Posterior cingulate gyrus (tissue), 11 donors: ENCODE measurements around the gene SARDH.

Experiments used
- DNase-seq, 10 donors: peaks; one replicate each; pipeline versions ENCODE4 v3.0.0 to v3.0.0-alpha.2; 2020 to 2021; ENCODE audit warnings: mixed read lengths in 3 of 10
- intact Hi-C: fragments of 100-400 bp; cut with DNase I; formaldehyde crosslinking; loops from one replicate; pipeline ENCODE4 v1.15.1; 2023

The SARDH gene

DNA sequence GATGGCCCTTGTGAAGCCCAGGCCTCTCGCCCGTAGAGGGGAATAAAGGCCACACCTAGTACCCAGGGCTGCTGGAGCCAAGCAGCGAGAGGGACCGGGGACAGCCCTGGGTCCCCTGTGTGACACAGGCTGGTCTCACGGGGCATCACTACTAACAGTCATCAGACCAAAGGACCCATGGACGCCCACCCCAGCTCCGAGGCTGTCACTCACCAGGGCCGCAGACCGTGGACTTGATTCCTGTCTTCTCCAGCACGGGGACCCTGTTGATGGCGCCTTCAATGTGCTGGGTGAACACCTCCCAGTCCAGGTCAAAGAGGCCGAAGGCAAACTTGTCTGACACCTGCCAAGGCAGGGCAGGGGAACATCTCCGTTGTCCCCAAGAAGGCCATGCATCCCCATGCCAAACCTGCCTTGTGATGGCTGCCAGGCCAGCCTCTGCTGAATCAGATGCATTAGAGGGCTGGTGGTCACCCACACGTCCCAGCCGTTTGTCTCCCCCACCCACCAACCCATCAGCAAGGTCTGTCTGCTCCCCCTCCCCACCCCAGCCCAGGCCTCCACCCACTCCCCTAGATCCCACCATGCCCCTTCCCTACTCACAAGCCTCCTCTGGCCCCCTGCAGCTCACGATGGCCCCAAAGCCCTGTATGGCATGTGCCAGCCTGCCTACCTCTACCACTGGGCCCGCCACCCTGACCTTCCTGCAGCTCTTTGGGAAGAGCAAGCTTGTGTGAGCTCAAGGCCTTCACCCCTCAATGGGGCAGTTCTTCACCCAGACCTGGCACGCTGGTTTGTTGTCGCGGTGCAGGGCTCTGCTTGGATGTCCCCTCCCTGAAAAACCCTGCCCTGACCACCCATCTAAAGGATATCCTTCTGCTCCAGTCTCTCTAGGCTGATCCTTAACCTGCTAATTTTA, 20.8 kb downstream of the SARDH start:
- peak in 6 of 10 donors; percentile 4 to 62 (median 36) for DNase-seq
- intact Hi-C loops, result loop anchor here (10.0 kb wide), 1 partner anchor 183 kb away; the partner anchor contains the start of gene ADAMTSL2

DNA sequence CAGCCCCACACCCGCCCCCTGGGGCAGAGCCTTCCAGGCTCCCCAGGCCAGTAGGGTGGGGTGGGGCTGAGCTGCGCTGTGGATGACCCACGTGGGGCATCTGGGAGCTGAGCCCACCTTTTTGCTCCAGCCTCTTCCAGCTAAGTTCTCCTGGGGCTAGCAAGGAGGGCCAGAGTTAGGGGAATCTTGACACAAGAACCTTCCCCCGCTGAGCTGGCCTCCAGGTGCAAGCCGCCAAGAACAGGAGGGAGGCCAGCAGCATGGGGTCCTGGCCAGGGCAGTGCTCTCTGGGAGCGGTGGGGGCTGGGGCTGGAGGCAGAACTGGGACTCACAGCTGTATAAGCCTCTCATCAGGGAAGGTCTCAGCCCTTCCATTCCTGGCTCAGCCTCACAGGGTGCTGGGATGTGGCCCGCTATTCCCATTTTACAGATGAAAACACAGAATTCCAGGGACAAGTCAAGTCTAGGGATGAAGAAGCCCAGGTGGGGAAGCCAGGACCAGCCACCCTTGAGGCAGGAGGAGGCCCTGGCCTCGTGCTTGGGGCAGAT, 21.5 kb downstream of the SARDH start:
- intact Hi-C loops, result loop anchor here (10.0 kb wide), 1 partner anchor 182 kb away; the partner anchor contains the start of gene ADAMTSL2
- peak in 4 of 10 donors; percentile 4 to 66 (median 31) for DNase-seq

DNA sequence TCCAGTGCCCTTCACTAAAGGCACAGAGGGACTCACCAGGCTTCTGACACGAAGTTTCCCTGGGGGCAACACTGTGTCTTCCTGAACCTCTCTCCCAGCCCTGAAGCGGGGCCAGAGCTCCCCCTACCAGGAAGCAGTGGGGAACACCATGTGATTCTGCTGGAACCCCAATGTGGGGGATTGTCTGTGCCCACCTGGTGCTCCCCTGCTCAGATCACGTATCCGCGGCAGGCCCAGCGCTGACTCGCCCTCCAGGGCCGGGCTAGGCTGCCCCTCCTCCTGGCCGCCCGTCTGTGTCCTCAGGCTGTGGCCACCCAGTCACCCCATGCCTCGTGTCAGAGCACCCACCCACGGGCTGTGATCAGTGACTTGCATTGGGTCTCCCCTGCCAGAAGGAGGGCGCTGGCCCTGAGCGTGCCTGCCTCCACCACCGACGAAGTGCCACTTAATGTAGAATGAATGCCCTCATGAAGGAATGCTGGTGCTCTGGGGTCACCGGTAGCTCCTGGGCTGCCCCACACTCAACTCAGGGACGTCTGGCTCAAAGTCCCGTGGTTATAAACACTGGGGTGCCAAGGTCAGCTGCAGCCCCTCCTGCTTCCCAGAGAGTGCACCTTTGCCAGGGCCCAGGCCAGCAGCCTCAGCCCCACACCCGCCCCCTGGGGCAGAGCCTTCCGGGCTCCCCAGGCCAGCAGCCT, 22.1 kb downstream of the SARDH start:
- peak in 8 of 10 donors; percentile 11 to 91 (median 55) for DNase-seq
- intact Hi-C loops, result loop anchor here (10.0 kb wide), 1 partner anchor 181 kb away; the partner anchor contains the start of gene ADAMTSL2

DNA sequence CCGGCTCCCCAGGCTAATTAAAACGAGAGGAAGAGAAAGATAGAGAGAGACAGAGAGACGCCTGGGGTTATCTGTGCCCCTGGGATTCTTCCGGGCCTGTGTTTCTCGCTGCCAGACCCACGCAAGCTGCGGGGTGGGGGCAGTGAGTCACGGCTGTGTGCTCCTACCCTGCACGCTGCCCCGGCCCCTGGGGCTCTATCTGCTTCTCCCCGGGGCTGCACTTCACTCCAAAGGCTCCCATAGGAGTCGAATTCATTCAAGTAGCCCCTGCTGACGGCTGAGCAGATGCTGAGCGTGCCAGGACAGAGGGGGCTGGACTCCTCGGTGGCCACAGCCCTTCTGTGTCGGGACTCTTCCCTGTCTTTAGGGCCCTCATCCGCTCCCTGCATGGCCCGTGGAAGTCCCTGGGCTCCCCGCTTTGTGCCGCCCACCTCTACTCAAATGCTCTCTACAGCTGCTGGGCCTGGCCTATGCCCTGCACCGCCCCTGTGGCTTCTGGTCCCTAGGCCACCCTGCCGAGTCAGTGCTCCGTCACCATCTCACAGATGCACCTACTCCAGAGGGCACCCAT, 22.8 kb downstream of the SARDH start:
- intact Hi-C loops, result loop anchor here (10.0 kb wide), 1 partner anchor 181 kb away; the partner anchor contains the start of gene ADAMTSL2
- DNase-seq, result peak in 6 of 10 donors; percentile 3 to 75 (median 30)

DNA sequence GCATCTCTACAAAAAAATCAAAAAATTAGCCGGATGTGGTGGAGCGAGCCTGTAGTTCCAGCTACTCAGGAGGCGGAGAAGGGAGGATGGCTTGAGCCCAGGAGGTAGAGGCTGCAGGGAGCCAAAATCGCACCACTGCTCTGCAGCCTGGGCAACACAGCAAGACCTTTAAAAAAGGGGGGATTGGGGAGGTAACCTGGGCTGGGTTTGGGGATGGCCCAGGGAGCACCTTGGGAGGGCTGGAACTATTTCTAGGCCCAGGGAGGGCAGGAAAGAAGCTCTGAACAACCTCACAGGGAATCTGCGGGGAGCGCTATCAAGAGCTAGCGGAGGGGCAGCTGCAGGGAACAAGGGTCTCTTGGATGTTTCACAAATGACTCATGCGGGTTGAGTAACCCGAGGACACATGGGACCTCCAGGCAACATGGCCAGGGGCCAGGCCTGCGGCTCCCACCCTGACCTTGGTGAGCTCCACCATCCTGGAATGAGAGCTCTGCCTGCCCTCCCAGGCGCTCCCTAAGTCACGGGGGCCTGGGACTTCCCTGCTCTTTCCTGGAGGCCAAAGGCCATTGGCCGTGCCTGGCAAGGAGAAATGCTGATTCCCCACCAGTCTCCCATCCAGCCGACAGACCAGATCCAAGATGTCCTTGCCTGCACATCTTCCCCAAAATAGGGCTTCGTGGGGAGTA, 23.4 kb downstream of the SARDH start:
- peak in 6 of 10 donors; percentile 5 to 73 (median 38) for DNase-seq
- intact Hi-C loops, result loop anchor here (10.0 kb wide), 1 partner anchor 180 kb away; the partner anchor contains the start of gene ADAMTSL2

DNA sequence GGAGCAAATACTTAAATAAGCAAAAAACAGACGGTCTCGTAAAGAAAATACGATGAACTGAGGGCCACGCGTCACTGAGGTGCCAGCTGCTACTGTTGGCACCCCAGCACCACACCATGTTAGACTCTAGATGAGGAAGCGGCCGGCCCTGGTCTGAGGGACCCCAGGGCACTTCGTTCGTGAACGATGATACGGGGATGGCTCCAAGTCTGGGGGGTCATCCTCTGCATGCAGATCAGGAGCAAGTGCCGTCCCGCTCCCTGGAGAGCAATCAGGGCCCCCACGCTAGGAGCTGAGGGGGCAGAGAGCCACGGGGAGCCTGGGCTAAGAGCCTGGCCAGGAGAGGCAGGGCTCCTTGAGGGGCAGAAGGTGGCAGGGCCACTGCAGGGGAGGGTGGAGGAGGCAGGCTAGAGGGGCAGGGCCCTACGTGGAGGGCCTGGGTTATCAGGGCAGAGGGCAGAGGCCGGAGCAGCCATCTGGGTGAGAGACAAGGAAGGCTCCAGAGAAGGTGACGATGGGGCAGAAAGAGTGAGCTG, 24.1 kb downstream of the SARDH start:
- peak in 4 of 10 donors; percentile 20 to 69 (median 45) for DNase-seq
- intact Hi-C loops, result loop anchor here (10.0 kb wide), 1 partner anchor 179 kb away; the partner anchor contains the start of gene ADAMTSL2

DNA sequence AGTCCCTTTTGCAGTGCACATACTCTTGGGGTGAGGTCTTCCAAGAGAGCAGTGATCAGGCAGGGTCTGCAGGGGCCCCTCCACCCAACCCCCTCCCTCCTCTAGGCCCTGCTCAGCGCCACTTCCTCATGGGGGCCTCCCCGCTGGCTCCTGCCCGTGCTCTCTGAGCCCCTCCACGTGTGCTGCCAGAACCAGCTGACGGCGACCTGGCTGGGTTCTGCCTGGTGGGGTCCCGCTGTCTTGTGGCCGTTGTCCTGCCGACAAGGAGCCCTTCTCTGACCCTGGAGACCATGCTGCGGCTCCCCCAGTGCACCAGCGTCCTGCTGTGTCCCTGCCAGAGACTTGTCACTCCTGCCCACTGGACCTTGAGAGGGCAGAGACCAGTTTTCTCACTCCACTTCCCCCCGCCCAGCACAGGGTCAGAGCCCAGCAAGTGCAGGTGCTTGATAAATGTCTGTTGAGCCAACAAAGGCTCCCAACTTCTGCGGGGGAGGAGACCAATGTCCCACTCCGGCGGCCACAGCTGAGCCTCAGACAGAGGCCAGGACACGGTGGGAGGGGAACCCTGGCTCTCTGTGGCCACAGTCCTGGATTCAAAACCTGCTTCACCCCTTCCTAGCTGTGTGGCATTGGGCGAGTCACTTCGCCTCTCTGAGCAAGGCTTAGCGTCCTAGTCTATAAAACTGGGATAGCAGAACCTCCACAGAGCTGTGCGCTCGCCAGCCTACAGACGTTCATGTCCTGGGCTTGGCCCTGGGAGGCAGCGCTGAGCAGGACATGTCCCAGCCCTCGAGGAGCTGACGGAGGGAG, 24.8 kb downstream of the SARDH start:
- peak in 6 of 10 donors; percentile 4 to 66 (median 32) for DNase-seq
- intact Hi-C loops, result loop anchor here (10.0 kb wide), 1 partner anchor 179 kb away; the partner anchor contains the start of gene ADAMTSL2

DNA sequence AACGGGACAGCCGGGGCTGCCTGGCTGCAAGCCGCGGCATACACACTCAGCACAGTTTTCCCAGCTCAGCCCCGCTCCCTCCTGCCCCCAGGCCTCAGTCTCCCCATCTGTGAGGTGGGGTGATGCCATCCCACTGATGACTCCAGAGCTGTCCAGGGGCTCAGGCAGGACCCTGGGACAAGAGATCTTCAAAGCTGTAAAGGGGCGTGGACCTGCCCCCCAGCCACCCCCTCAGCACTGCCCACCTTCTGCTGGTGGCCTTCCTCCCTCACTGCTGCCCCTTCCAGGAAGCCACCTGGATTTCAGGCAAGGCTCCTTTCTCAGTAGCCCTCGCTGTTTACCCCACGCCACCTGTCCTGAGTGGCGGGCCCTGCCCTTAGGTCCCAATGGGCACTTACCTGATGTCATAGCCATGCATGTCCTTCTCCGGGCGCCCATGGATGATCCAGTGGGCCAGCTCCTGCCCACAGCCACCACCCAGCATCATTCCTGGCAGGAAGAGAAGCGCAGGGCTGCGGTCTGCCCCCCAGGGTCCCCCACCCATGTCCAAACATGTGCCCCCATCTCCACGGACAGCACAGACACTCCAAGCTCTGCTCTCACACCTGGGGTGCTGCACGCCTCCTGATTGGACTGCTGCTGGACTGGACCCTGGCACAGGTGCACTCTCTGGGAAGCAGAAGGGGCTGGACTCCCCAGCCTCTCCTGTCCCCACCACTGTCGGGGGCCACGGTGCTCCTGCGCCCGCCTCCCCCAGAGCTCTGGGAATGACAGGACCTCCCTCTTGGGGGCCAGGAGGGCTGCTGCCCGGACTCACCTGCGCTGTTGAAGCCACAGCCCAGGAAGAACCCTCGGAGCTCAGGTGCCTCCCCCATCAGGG, 25.7 kb downstream of the SARDH start:
- DNase-seq, result peak in 6 of 10 donors; percentile 6 to 76 (median 37)
- intact Hi-C loops, result loop anchor here (10.0 kb wide), 1 partner anchor 178 kb away; the partner anchor contains the start of gene ADAMTSL2

DNA sequence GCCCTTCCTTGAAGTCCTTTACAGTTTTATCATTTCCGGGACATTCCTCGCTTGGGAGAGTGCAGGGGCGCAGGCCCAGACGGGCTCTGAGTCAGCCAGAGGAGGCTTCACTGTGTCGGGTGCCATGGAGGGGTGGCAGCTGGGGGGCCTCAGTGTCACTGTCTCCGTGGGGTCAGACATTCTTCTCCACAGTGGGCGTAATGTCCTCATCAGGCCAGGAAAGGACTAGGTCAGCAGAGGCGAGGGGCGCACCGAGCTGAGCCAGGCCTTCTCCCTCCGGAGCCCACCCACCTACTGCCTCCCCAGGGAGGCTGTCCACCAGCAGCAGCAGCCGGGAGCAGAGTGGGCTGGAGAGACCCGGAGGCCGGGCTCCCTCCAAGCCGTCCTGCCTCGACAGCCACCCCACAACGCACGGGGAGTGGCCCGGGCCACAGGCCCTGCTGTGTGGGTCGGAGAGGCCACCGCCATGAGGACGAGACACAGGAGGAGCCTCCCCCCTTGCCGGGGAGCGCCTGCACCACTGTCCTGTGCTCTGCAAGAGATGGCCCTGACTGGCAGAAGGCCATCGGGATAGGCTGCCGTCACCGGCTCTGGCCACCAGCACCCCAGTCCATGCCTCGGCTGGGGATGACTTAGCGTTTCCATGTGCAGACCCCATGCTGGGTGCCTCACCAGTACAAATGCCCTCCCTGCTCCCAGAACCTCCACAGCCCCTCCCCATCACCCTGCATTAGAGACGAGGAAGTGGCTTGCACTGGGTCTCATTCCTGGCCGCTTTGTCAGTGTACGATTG, 26.5 kb downstream of the SARDH start:
- intact Hi-C loops, result loop anchor here (10.0 kb wide), 1 partner anchor 177 kb away; the partner anchor contains the start of gene ADAMTSL2

DNA sequence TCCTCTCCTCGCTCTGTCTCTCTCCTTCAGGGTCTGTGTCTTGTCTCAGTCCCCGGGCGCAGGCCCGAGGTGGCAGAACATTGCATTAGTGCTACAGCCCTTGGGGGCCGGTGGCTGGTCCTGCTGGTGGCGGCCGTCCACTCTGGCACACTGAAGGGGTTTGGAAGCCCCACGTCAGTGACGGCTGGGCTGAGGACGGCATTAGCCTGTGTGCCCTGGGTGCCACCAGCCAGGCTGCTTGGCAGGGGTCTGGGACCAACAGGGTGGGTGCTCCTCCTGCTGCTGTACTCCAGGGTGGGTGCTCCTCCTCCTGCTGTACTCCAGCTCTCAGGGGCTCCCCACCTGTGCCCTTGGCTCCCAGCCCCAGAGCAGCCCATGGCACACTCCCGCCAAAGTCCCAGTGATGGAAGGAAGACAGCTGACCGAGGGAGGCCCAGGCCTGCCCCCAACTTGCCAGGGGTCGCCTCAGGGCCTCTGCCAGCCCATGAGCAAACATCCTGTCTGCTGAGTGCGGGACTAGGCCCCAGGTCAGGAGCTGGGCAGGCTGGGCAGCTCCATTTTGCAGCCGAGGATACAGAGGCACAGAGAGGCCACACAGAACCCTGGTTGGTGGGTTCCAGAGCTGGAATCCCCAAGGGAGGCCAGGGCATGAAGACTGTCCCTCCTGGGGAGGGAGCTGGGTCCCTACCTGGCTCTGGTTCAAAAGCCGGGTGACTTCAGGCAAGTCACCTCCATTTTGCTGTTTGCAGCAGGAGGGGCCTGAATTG, 27.3 kb downstream of the SARDH start:
- intact Hi-C loops, result loop anchor here (10.0 kb wide), 1 partner anchor 176 kb away; the partner anchor contains the start of gene ADAMTSL2
- DNase-seq, result peak in 7 of 10 donors; percentile 5 to 82 (median 15)

More for the DNA sequence above, 26.5 kb downstream of the SARDH start:
- DNase-seq, result peak in 7 of 10 donors; percentile 2 to 74 (median 23)

DNA sequence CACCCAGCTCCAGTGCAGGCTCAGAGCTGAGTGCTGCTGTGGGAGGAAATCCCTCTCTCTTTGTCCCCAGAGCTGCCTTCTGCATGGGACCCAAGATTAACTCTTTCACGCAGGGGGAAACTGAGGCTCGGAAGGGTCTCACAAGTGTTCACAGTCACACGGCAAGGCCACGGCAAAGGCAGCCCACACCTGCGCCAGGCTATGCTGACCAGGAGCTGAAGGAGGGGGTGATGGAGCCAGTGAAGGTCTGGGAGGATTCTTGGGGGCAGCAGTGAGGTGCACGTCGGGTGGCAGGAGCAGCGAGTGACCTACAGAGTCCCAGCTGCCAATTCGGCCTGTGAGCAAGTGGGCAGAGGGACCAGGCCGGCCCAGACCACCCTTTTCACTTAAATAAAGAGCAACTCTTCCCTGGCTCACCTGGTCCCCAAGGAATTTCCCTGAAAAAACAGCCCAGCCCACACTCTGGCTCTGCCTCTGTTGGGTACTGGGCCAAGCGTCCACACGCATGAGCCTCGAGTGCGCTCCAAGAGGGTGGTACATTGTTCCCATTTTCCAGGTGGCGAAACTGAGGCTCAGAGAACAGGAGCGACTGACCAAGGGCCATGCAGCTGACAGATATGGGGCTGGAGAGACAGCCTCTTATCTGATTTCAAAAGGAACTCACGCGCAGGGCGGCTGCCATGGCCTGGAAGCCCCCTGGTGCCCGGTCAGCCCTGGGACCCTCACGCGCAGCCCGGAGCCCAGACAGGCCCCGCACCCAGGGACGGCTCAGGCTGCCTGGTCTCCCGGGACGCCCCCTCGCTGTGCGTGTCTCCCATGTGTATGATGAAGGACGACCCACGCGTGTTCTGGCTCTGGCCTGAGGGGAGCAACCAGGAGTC, 28.2 kb downstream of the SARDH start:
- peak in 5 of 10 donors; percentile 4 to 79 (median 9) for DNase-seq
- intact Hi-C loops, result loop anchor here (10.0 kb wide), 1 partner anchor 175 kb away; the partner anchor contains the start of gene ADAMTSL2

DNA sequence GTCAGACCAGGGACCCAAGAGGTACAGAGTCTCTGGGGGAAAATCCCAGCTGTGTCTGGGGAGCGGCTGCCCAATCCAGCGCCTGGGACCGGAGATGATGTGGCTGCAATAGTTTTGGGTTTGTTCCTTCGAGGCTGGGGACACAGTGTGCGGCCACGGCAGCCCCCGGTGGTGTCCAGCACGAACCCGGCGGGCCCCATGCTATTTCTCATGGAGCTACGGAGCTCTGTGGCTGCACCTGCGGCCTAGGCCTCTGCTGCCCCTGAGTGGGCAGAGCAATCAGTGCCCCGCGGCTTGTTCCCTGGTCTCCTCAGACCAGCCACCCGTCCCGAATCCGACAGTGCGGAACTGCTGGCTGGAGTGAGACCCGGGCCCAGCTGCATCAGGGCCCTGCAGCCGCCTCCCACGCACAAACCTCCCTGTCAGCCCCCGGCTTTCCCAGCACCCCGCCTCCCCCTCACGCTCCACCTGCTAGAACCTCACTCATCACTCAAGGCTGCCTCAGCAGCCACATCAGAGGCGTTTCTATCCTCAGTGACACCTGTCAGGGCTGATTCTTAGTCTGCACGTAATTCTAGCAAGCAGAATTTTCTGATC, 29.0 kb downstream of the SARDH start:
- peak in 7 of 10 donors; percentile 6 to 85 (median 27) for DNase-seq
- intact Hi-C loops, result no loop called here

DNA sequence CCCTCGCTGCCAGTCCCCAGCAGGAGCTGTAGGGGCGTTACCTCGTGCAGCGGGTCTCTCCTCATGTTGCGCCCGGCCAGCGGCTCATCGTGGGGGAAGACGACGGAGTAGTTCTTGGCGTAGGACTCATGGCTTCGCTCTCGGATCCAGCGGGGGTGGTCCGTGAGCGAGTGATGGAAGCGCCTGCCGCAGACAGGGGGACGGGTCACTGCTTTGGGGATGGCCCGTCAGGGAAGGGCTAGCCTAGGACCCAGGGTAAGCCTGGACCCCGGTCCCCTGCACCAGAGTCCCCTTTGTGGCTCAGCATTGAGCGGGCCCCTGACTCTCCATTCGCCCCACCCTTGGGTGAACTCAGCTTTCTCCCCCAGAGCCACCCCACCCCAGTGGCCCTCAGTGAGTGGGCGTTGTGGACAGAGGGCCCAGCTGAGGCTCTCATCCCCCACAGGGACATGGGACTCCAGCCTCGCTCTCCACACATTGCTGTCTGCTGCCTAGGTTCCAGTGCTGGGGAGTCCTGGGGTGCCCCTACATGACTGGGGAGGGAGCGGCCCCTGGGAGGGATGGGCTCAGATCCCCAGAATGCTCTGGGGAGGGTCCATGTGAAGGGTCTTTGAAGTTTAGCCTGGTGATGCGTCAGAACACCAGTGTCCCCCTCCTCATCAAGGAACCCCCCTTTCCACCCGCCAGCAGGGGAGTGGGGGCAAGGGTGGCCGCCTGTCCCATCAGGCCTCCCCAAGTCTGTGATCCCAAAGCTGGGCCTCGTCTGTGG, 29.7 kb downstream of the SARDH start:
- DNase-seq, result peak in 5 of 10 donors; percentile 6 to 73 (median 9)
- intact Hi-C loops, result no loop called here
